ENCODE results near the gene ZSWIM1. TPM values are rescaled to one million over a fixed set of nuclear protein-coding genes. Genes with fewer than 3 reads are reported as not detected.

ZSWIM1 gene
- total and polyA plus RNA-seq, 2 of the 8 experiments (the other 6 are each of a cell fraction or from before 2014, with no cell fraction given): 14.1 to 15.6 TPM

DNA sequence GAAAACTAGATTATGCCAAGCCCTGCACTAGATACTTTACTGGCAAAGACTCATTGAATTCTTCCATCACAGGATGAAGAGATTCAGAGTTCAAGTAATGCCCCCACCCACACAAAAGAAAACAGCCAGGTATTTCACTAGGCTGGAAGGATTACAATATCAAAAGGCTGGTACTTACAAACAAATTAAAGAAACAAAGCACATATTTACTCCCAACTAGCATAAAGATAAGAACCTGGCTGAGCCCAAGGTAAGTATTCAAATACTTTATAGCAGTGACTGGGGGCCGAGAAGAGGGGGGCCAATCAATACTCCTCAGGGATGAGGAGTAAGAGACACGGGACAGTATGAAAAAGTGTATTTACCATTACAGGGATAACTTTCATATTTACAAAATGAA is 27.5 kb upstream of the ZSWIM1 start:
- Histone ChIP-seq H3K9me3 (ENCODE audit: insufficient read depth in 2 of 2, low read depth in 1 of 2, low read length in 1 of 2) (no peaks in the 10 kb centered on the region), H2BK5ac (ENCODE audit: low read depth, low read length) (peak overlapping the region; percentile 94; the same call in 1 of the 2 replicates), H3K18ac (ENCODE audit: extremely low read depth, low read length) (peak overlapping the region; percentile 84; the same call in 1 of the 2 replicates), H3K4me1 (replicated peaks in 1 of 4; ENCODE audit: control insufficient read depth in 3 of 4, insufficient read depth in 4 of 4, low read length in 3 of 4) (peaks cover 4 to 16% (median 13%) of the 10 kb centered on the region in 4 experiments), H3K27me3 (replicated peaks in 1 of 4; ENCODE audit: control insufficient read depth in 3 of 4, extremely low read depth in 1 of 4, insufficient read depth in 3 of 4, low read length in 3 of 4) (no peaks in the 10 kb centered on the region), H3K14ac (ENCODE audit: insufficient read length) (no peak overlapping the region), H2BK120ac (replicated peaks; ENCODE audit: low read depth, low read length) (no peak overlapping the region), H2AFZ (ENCODE audit: low read length) (no peak overlapping the region), H2BK12ac (ENCODE audit: low read depth, low read length) (no peak overlapping the region), H3K9ac (replicated peaks in 1 of 4; ENCODE audit: extremely low read depth in 1 of 4, low read depth in 3 of 4, low read length in 3 of 4) (no peak overlapping the region), H3K36me3 (ENCODE audit: control insufficient read depth in 2 of 4, insufficient read depth in 4 of 4, low read length in 3 of 4) (peaks cover 0 to 19% (median 0%) of the 10 kb centered on the region in 4 experiments; a peak in 3 of 8 replicates), H4K20me1 (replicated peaks in 1 of 2; ENCODE audit: control insufficient read depth in 1 of 2, insufficient read depth in 2 of 2, low read length in 2 of 2) (no peaks in the 10 kb centered on the region), H2BK15ac (ENCODE audit: low read length) (no peak overlapping the region), H4K5ac (ENCODE audit: insufficient read length, low read depth, low read length) (peak overlapping the region; percentile 73), H3K27ac (ENCODE audit: low read depth, low read length) (no peak overlapping the region), H4K8ac (ENCODE audit: extremely low read depth, insufficient read depth, low read length) (no peak overlapping the region), H4K91ac (replicated peaks; ENCODE audit: insufficient read length, low read length) (no peak overlapping the region), H3K4ac (replicated peaks; ENCODE audit: insufficient read length, low read depth, low read length) (no peak overlapping the region), H3K79me2 (ENCODE audit: control insufficient read depth in 1 of 2, insufficient read depth in 2 of 2, low read length in 2 of 2) (peaks cover 0 to 23% of the 10 kb centered on the region in 2 experiments; a peak in 2 of 4 replicates), H3K79me1 (ENCODE audit: low read depth, low read length) (no peaks in the 10 kb centered on the region; the same call in 1 of the 2 replicates), H3K4me3 (ENCODE audit: extremely low read depth in 1 of 4, insufficient read depth in 2 of 4, low read depth in 3 of 4, low read length in 4 of 4) (peak overlapping the region in 1 of 4 experiments; percentile 44; a peak in 2 of 8 replicates), H2BK20ac (ENCODE audit: low read length) (peak overlapping the region; percentile 88; the same call in 1 of the 2 replicates), H3K56ac (replicated peaks; ENCODE audit: insufficient read length, low read depth, low read length) (no peak overlapping the region), H2AK5ac (ENCODE audit: low read depth, low read length) (no peak overlapping the region), H3K23ac (ENCODE audit: insufficient read length) (no peak overlapping the region), H3K23me2 (ENCODE audit: low read depth, low read length) (peaks cover 8% of the 10 kb centered on the region; the same call in 1 of the 2 replicates), H3K4me2 (ENCODE audit: insufficient read depth in 1 of 2, low read depth in 2 of 2, low read length in 2 of 2) (peak overlapping the region; percentile 54 to 74)
- DNase-seq (ENCODE audit: low read depth in 1 of 2, low spot score in 2 of 2) (peak in 1 of 2 experiments; percentile 49), FAIRE-seq (no peak)
- WGBS, 2 experiments (ENCODE audit: extremely low coverage in 1 of 2, insufficient coverage in 1 of 2, insufficient read length in 1 of 2, insufficient replicate concordance in 2 of 2, low coverage in 1 of 2, low lambda C conversion rate in 2 of 2, missing lambda C conversion rate in 1 of 2): 7% methylated on average over 2 of the region's 2 CpGs; no CpG with 5 or more reads in 1 of the 2 experiments
- ChIA-PET POLR2A (ENCODE audit: partially characterized antibody) (interaction anchor here (0.9 to 9.9 kb wide), 11 partner anchors 14 to 99 kb away, joined by 3 to 178 read pairs (median 4); partner anchors contain the start of genes PCIF1, SNX21 and ZSWIM1), CTCF (ENCODE audit: partially characterized antibody) (interaction anchor here (1.1 to 1.6 kb wide), 4 partner anchors 13 to 54 kb away, joined by 3 to 8 read pairs (median 6); no protein-coding TSS in a partner anchor)
- TF ChIP-seq BRCA1 (IDR thresholded peaks at IDR 0.05; ENCODE audit: low read depth, low read length) (no peak), SP4 (IDR thresholded peaks at IDR 0.05; ENCODE audit: low read length) (no peak), NANOG (IDR thresholded peaks at IDR 0.05; ENCODE audit: insufficient read depth, low read depth, low read length, poor library complexity, severe bottlenecking) (peak; percentile 88), SP1 (IDR thresholded peaks at IDR 0.05; ENCODE audit: low read depth, low read length) (0 out of 2 replicates have a peak, but pooled peaks have one; percentile 52), HDAC6 (IDR thresholded peaks at IDR 0.05; ENCODE audit: low read depth, low read length) (no peak), EP300 (IDR thresholded peaks at IDR 0.05; ENCODE audit: borderline replicate concordance in 1 of 2, low read depth in 2 of 2, low read length in 2 of 2) (peak in 1 of 2 experiments; percentile 56; a peak in 1 of 3 replicates), CEBPB (IDR thresholded peaks at IDR 0.05; ENCODE audit: low read depth, low read length) (no peak), CTBP2 (IDR thresholded peaks at IDR 0.05; ENCODE audit: borderline replicate concordance, insufficient read depth, insufficient read length, low read length) (no peak)

Measured in H1 (cell line).